ENCODE data around the gene TWNK. TPM values are rescaled to one million over a fixed set of nuclear protein-coding genes. Genes with fewer than 3 reads are reported as not detected.
A peak's percentile ranks its signal among the peaks of the same experiment; 100 is the strongest.
"Not testable (repeated sequence)": the region's sequence is repeated elsewhere in the genome, so short reads cannot be mapped to it uniquely, and the experiment has no call there.

The TWNK gene
- total RNA-seq, 1 donor from 2014 or later, result 5.2 TPM

GRCh38 chr10:101031128-101031795 lies 43.9 kb downstream of the TWNK start, which contains the start of the genes PDZD7 and SFXN3:
Gene PDZD7 (minus strand): TSS chr10:101031129. CDS start chr10:101030219, 910 bp downstream.
Gene SFXN3 (plus strand): TSS chr10:101031234. CDS start chr10:101034695, 3,461 bp downstream.
- TF ChIP-seq CTCF (conservative IDR thresholded peaks at IDR 0.05; ENCODE audit: low read depth, low read length), result no peak
- no peak for DNase-seq (ENCODE audit: low read depth)
- peak within 1 kb of the TSS; percentile 92 for H3K4me3 ChIP-seq (ENCODE audit: low read depth, low read length)

DNA sequence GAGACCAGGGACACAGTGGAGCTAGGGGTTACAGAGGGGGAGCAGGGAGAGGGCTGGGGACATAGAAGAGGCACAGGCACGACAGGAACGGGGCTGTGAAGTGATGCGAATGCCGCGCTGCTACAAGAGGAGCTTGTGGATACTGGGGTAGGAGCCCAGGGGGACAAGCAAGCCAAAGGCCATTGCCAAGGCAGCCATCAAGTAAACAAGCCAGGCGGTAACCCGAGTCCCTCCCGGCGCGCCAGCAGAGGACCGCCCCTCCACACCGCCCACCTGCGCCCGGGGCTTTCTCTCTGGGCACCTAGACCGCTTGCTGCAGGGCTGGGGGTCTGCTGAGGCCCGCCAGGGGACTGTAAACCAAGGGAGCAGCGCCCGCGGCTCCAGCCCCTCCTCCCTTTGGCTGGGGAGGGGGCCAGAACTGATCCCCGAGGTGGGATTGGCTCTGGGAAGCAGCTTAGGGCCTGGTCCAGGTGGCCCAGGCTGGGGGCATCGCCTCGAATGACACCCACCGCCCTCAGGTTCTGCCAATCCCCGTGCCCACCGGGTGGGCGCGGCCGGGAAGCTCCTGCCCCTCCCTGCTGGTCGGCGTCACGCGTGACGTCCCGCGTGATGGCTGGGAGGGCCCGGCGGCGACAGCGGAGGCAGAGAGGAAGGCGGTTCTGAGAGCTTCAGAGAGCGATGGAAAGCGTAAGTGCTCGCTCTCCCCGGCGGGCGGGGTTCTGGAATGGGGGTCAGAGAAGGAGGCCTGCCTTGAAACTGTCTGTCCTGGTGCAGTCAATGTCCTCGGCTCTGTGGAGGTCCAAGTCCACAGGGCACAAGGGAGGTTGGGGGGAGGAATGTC lies 44.7 kb downstream of the TWNK start:
- peak overlapping the region; percentile 92 for H3K4me3 ChIP-seq (ENCODE audit: low read depth, low read length)
- TF ChIP-seq CTCF (conservative IDR thresholded peaks at IDR 0.05; ENCODE audit: low read depth, low read length), result no peak
- no peak for DNase-seq (ENCODE audit: low read depth)

GRCh38 chr10:101032637-101033224 lies 45.4 kb downstream of the TWNK start:
- no peak for DNase-seq (ENCODE audit: low read depth)
- TF ChIP-seq CTCF (conservative IDR thresholded peaks at IDR 0.05; ENCODE audit: low read depth, low read length), result no peak
- peak overlapping the region; percentile 92 for H3K4me3 ChIP-seq (ENCODE audit: low read depth, low read length)

GRCh38 chr10:101033276-101033675 lies 45.9 kb downstream of the TWNK start:
- TF ChIP-seq CTCF (conservative IDR thresholded peaks at IDR 0.05; ENCODE audit: low read depth, low read length), result no peak
- DNase-seq (ENCODE audit: low read depth), result no peak
- H3K4me3 ChIP-seq (ENCODE audit: low read depth, low read length), result peak overlapping the region; percentile 92

DNA sequence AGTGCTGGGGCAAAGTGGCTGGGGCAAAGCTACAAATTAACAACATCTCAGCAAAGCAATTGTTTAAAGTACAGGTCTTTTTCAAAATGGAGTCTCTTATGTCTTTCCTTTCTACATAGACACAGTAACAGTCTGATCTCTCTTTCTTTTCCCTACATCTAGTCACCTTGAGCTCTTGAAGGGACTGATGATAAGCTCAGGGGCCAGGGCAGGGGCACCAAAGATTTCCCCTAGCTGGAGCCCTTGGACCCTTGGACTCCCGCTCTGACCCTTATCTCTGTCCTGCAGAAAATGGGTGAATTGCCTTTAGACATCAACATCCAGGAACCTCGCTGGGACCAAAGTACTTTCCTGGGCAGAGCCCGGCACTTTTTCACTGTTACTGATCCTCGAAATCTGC lies 47.1 kb downstream of the TWNK start:
- H3K4me3 ChIP-seq (ENCODE audit: low read depth, low read length); DNase-seq (ENCODE audit: low read depth): not testable (repeated sequence)

DNA sequence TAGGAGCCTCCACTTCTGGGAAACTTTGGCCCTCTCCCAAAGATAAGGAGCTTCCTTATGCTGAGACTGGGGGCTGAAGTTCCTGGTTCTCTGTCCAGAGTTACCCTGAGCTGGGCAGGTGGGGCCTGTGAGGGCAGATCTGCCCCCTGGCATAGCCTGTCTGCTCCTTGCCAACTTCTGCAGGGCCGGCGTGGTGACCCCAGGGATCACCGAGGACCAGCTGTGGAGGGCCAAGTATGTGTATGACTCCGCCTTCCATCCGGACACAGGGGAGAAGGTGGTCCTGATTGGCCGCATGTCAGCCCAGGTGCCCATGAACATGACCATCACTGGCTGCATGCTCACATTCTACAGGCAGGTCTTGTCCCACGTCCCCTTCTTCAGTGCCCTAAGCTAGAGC lies 48.0 kb downstream of the TWNK start:
- no peak for DNase-seq (ENCODE audit: low read depth)
- H3K4me3 ChIP-seq (ENCODE audit: low read depth, low read length), result no peak overlapping the region
- no peak for TF ChIP-seq CTCF (conservative IDR thresholded peaks at IDR 0.05; ENCODE audit: low read depth, low read length)
